Fibroblast of the aortic adventitia (primary cell): ENCODE measurements around the gene PEBP1. TPM values are rescaled to one million over a fixed set of nuclear protein-coding genes. Genes with fewer than 3 reads are reported as not detected.

Experiments used
- DNase-seq: peaks from one replicate; pipeline ENCODE4 v3.0.0-alpha.2; 2010; ENCODE audit warnings: low read depth
- H3K4me3 ChIP-seq: 2 replicates; pipeline ENCODE4 v1.5.1; 2011; ENCODE audit warnings: low read depth, mild to moderate bottlenecking, control low read depth, low read length, moderate library complexity
- total RNA-seq: library from RNA; depleted of rRNA; stranded (reverse); fragments of >200 nt; gene quantifications from 2 replicates; pipeline ENCODE4 v1.2.3, GENCODE V29; 2012; ENCODE audit warnings: low replicate concordance
- TF ChIP-seq, protein P1 (sequence below): IDR thresholded peaks from 2 replicates; pipeline ENCODE4 v1.5.1; 2011; ENCODE audit warnings: mild to moderate bottlenecking, low read length, control low read depth, inconsistent platforms; ENCODE audit not compliant: insufficient read depth

Gene PEBP1
- total RNA-seq, 1 donor: 163 TPM

DNA sequence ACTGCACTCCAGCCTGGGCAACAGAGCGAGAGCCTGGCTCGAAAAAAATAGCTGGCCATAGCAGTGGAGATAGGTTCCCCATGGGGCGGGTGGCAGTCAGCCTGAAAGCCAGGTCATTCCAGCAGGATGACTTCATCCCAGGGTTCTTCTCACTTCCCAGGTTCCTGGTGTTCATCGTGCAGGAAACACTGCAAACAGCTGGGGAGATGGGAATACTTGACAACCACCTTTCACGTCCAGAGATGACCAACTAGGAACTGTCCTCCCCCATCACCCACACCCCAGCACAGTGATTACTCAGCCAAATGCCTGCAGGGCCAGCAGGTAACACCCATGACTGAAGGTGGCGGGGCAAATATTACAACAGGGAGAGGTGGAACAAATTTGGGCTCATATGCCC lies 33.9 kb upstream of the PEBP1 start:
- TF ChIP-seq, protein P1, sequence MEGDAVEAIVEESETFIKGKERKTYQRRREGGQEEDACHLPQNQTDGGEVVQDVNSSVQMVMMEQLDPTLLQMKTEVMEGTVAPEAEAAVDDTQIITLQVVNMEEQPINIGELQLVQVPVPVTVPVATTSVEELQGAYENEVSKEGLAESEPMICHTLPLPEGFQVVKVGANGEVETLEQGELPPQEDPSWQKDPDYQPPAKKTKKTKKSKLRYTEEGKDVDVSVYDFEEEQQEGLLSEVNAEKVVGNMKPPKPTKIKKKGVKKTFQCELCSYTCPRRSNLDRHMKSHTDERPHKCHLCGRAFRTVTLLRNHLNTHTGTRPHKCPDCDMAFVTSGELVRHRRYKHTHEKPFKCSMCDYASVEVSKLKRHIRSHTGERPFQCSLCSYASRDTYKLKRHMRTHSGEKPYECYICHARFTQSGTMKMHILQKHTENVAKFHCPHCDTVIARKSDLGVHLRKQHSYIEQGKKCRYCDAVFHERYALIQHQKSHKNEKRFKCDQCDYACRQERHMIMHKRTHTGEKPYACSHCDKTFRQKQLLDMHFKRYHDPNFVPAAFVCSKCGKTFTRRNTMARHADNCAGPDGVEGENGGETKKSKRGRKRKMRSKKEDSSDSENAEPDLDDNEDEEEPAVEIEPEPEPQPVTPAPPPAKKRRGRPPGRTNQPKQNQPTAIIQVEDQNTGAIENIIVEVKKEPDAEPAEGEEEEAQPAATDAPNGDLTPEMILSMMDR: no peak
- DNase-seq: no peak
- H3K4me3 ChIP-seq: no peak overlapping the region

DNA sequence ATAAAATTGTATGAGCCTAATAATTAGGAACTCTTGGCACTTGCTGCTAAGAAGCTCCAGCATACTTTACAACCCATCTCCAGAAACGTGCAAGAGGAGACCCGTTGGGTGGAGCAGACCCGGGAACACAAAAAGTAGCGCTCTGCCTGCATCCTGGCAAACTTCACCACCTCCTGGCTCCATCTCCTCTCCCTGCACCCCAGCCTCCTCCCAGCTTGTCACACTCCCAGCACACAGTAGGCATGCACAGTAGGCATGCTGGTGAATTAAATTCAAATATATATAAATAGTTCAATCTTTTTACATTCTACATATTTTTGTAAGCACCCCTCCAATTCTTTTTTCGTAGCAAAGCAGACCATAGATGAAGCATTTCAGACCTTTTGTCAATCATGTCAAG lies 33.3 kb upstream of the PEBP1 start:
- H3K4me3 ChIP-seq: peak overlapping the region; percentile 76
- DNase-seq: no peak
- TF ChIP-seq, protein P1: no peak

DNA sequence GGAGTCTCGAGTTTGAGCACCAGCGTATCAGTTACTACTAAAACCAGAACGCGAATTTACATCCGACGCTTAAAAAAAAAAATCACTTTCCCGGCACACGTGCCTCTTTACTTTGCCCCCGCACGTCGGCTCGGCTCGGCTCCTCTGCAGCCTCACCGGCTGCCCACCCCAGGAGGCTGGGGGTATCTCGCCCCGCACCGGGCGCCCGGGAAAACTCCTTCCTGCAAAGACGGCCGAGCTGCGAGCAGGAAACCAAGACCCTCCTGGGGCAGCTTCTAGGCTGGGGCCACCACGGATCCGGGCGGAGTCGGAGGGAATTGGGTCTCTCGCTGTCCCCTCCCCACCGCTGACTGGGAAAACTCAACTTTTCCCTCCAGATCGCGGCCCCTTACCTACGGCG lies 32.7 kb upstream of the PEBP1 start:
- H3K4me3 ChIP-seq: peak overlapping the region; percentile 76
- TF ChIP-seq, protein P1: no peak
- peak; percentile 13 for DNase-seq

DNA sequence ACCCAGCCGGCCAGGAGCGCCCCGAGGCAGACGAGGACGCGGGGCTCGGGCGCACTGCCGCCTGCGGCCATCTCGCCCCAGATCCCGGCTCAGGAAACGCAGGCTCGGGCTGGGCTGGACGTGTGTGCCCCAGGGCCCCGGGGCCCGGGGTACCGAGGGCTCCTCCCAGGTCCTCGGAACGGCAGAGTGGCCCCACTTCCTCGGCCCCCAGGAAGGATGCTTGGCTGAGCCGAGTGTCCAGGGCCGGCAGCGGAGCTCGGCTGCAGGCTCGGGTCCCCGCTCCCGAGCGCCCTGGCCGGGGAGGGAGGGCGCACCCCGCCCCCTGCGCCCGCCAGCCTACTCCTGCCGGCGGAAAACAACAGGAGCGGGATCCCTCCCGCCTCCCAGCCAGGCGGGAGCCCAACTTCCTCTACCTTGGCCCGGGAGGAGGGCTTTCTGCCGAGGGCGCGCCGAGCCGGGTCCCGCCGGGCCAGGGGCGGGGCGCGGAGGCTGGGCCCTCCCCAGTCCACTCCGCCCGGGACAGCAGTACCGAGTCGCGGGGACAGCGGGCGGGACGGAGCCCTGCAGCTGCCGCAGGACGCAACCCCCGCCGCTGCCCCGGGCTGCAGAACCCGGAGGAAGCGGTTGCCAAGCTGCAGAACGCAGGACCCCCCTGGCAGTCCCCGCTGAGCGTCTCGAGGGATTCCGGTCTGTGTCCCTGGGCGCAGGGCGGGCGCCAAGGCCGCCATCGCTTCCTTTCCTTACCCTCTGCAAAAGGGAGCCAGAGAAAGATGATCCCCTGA lies 32.1 kb upstream of the PEBP1 start, which contains the start of gene VSIG10:
TSS of gene VSIG10 (minus strand) at position 411 of the 782 bp plus-strand sequence. CDS start at position 71, 340 bp downstream.
- peak; percentile 50 for DNase-seq
- peak within 1 kb of the TSS; percentile 76 for H3K4me3 ChIP-seq
- TF ChIP-seq, protein P1: no peak

DNA sequence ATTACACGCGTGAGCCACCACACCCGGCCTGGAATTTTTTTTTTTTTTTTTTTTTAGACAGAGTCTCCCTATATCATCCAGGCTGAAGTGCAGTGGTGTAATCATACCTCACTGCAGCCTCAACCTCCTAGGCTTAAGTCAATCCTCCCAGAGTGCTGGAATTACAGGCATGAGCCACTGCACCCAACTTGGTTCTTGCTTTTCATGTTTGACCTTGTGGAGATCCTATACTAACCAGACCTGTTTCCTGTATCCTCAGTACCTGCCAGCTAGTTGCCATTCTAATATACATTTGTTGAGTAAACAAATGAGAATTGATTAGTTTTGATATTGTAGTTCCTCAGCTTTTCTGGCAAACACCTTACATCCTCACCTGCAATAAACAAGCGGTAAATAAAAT lies 28.9 kb upstream of the PEBP1 start:
- DNase-seq: no peak
- TF ChIP-seq, protein P1: no peak
- no peak overlapping the region for H3K4me3 ChIP-seq

DNA sequence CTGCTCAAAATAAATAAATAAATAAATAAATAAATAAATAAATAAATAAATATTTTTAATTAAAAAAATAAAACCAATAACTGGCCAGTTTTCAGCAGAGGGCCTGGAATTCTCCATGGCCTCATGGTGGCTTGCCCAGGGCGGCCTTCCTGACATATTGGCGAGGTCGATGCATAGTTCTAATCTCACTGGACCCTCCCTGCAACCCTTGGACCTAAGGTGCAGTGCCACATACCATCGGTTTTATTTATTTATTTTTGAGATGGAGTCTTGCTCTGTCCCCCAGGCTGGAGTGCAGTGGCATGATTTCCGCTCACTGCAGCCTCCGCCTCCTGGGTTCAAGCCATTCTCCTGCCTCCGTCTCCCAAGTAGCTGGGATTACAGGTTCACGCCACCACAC lies 28.2 kb upstream of the PEBP1 start:
- DNase-seq: no peak
- TF ChIP-seq, protein P1: no peak
- H3K4me3 ChIP-seq: no peak overlapping the region

DNA sequence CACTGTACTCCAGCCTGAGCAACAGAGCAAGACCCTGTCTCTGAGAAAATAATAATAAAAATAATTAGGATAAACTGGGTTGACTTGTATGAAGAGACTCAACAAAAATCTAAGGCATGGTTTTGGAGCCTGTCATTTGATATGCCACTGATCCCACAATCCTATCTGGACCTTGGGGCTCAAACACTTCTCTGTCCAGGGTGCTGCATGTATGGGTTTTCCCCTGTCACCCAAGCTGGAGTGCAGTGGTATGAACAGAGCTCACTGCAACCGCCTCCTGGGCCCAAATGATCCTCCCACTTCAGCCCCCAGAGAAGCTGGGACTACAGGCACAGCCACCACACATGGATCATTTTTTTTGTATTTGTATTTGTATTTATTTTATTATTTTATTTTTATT lies 26.8 kb upstream of the PEBP1 start:
- no peak for DNase-seq
- TF ChIP-seq, protein P1: no peak
- H3K4me3 ChIP-seq: no peak overlapping the region
